B cell (primary cell): Measurements from ENCODE around the gene ESRRB. TPM values are rescaled to one million over a fixed set of nuclear protein-coding genes. Genes with fewer than 3 reads are reported as not detected.

Experiments used
- ATAC-seq: fragments of 200-7000 bp; cut with Tn5 transposase; one replicate; pipeline ENCODE4 v1.10.0; 2021; ENCODE audit warnings: low read depth, mild to moderate bottlenecking, moderate number of reproducible peaks, moderate library complexity
- CTCF ChIA-PET: fragments of 350-600 bp; sonication (Branson Sonifier 250); formaldehyde crosslinking; loops from one replicate; lab custom pipeline; 2021; ENCODE audit warnings: antibody characterized with exemption, inconsistent platforms; lab: Charles Lee
- POLR2A ChIA-PET: fragments of 350-600 bp; sonication (Branson Sonifier 250); formaldehyde crosslinking; loops from one replicate; lab custom pipeline; 2021; ENCODE audit warnings: antibody characterized with exemption; lab: Charles Lee
- DNase-seq: peaks from one replicate; pipeline ENCODE4 v3.0.0; 2013
- H2AFZ ChIP-seq: 2 replicates; pipeline ENCODE4 v1.6.1; 2012; ENCODE audit warnings: mild to moderate bottlenecking, low read depth, low read length; ENCODE audit not compliant: insufficient read depth, poor library complexity, severe bottlenecking
- H3K27ac ChIP-seq, 2 donors: 1 replicate in 1 of 2; 2 replicates in 1 of 2; pipeline ENCODE4 v1.5.1; 2012 to 2013; ENCODE audit warnings: low read length in 2 of 2, mild to moderate bottlenecking in 2 of 2, moderate library complexity in 1 of 2
- H3K27me3 ChIP-seq, 4 experiments: fragments of 200-600 bp in 1 of 4; sonication (generic) in 1 of 4; replicated peaks in 1 of 4; 1 replicate in 2 of 4; 2 replicates in 2 of 4; pipeline versions ENCODE4 v1.6.1 to v1.7.0; 2013 to 2016; ENCODE audit warnings: low read length in 3 of 4, mild to moderate bottlenecking in 2 of 4, mixed read lengths in 1 of 4, moderate library complexity in 1 of 4; ENCODE audit not compliant: insufficient read depth in 4 of 4, control insufficient read depth in 3 of 4; ENCODE audit errors: control extremely low read depth in 1 of 4
- H3K36me3 ChIP-seq, 2 experiments: replicated peaks in 1 of 2; 1 replicate in 1 of 2; 2 replicates in 1 of 2; pipeline versions ENCODE4 v1.6.1 to v1.7.1; 2013; ENCODE audit warnings: low read length in 1 of 2; ENCODE audit not compliant: insufficient read depth in 2 of 2, control insufficient read depth in 1 of 2; ENCODE audit errors: control extremely low read depth in 1 of 2, extremely low read depth in 1 of 2
- H3K4me1 ChIP-seq, 2 donors: fragments of 200-600 bp in 1 of 2; sonication (generic) in 1 of 2; 1 replicate in 1 of 2; 2 replicates in 1 of 2; pipeline versions ENCODE4 v1.5.1 to v1.6.1; 2013 to 2017; ENCODE audit warnings: low read length in 2 of 2; ENCODE audit not compliant: control insufficient read depth in 2 of 2, insufficient read depth in 2 of 2
- H3K4me2 ChIP-seq: replicated peaks from 2 replicates; pipeline ENCODE3; 2012; ENCODE audit warnings: mild to moderate bottlenecking, low read depth, low read length; ENCODE audit not compliant: poor library complexity, severe bottlenecking
- H3K4me3 ChIP-seq, 5 experiments: fragments of 200-600 bp in 1 of 5; sonication (generic) in 1 of 5; 1 replicate in 3 of 5; 2 replicates in 2 of 5; pipeline versions ENCODE4 v1.5.1 to v1.7.0; 2011 to 2016; ENCODE audit warnings: low read length in 4 of 5, mild to moderate bottlenecking in 4 of 5, low read depth in 2 of 5, control low read depth in 1 of 5, moderate library complexity in 1 of 5; ENCODE audit not compliant: insufficient read depth in 1 of 5; ENCODE audit errors: control extremely low read depth in 1 of 5, extremely low read depth in 1 of 5
- H3K79me2 ChIP-seq: fragments of 200-600 bp; sonication (generic); one replicate; pipeline ENCODE4 v1.6.0; 2016; ENCODE audit warnings: low read length; ENCODE audit not compliant: control insufficient read depth, insufficient read depth
- H3K9ac ChIP-seq: fragments of 200-600 bp; sonication (generic); 2 replicates; pipeline ENCODE4 v1.6.1; 2017; ENCODE audit warnings: mild to moderate bottlenecking, low read length, moderate library complexity
- H3K9me3 ChIP-seq, 3 donors: one replicate each; pipeline versions ENCODE4 v1.6.1 to v1.7.1; 2013; ENCODE audit warnings: low read length in 2 of 3; ENCODE audit not compliant: control insufficient read depth in 2 of 3, insufficient read depth in 1 of 3; ENCODE audit errors: control extremely low read depth in 1 of 3
- H4K20me1 ChIP-seq: 2 replicates; pipeline ENCODE4 v1.6.0; 2012; ENCODE audit warnings: mild to moderate bottlenecking, low read length; ENCODE audit not compliant: insufficient read depth, control insufficient read depth, poor library complexity, severe bottlenecking
- H3K27ac Mint-ChIP-seq: one replicate; pipeline ENCODE4 v1.8.0; 2021; ENCODE audit warnings: mixed read lengths
- H3K27me3 Mint-ChIP-seq: one replicate; pipeline ENCODE4 v1.8.0; 2021; ENCODE audit warnings: mixed read lengths
- H3K4me1 Mint-ChIP-seq: one replicate; pipeline ENCODE4 v1.8.0; 2021; ENCODE audit warnings: mixed read lengths
- H3K4me3 Mint-ChIP-seq: one replicate; pipeline ENCODE4 v1.8.0; 2021; ENCODE audit warnings: mixed read lengths
- H3K9me3 Mint-ChIP-seq: one replicate; pipeline ENCODE4 v1.8.0; 2022; ENCODE audit warnings: mixed read lengths; ENCODE audit not compliant: insufficient read depth
- EZH2 ChIP-seq: IDR thresholded peaks from 2 replicates; pipeline ENCODE4 v1.6.1; 2012; ENCODE audit warnings: borderline replicate concordance, low read depth, mild to moderate bottlenecking, moderate library complexity, low read length; ENCODE audit not compliant: insufficient read depth, poor library complexity, severe bottlenecking
- WGBS: methylation state at CpG from one replicate; pipeline ENCODE4 v1.1.5; 2013; ENCODE audit warnings: missing lambda C conversion rate; ENCODE audit not compliant: insufficient coverage; 5-methylcytosine and 5-hydroxymethylcytosine counted together
- intact Hi-C: fragments of 100-400 bp; cut with micrococcal nuclease; formaldehyde crosslinking; loops from one replicate; pipeline ENCODE4 v1.10.0; 2022
- polyA plus RNA-seq: library from polyadenylated mRNA; depleted of rRNA; stranded (reverse); fragments of >200 nt; gene quantifications from 2 replicates; pipeline ENCODE4 v1.2.3, GENCODE V29; 2012
- total RNA-seq, 2 donors: library from RNA; stranded (reverse); fragments of 120-200 nt in 1 of 2; gene quantifications; 1 replicate in 1 of 2; 2 replicates in 1 of 2; pipeline versions ENCODE4 v1.2.3 to v1.2.4, GENCODE V29; 2013 to 2022
- TF ChIP-seq, protein P1 (sequence below): fragments of 200-600 bp; IDR thresholded peaks from one replicate; pipeline ENCODE4 v1.8.0; 2022; ENCODE audit warnings: antibody characterized with exemption, mild to moderate bottlenecking

The ESRRB gene
- total and polyA plus RNA-seq, 2 donors (not counting 1 experiment from before 2014, with no cell fraction given) = 0.13 TPM; not detected in 1

- Histone ChIP-seq H3K9ac (no peak overlapping the region), H3K27me3 (peaks cover 0 to 53% (median 16%) of the 10 kb centered on the region in 4 experiments), H3K4me3 (no peak overlapping the region), H3K9me3 (no peaks in the 10 kb centered on the region), H3K79me2 (no peaks in the 10 kb centered on the region), H2AFZ (no peak overlapping the region), H3K4me2 (no peak overlapping the region), H3K36me3 (no peaks in the 10 kb centered on the region), H4K20me1 (no peaks in the 10 kb centered on the region), H3K4me1 (no peaks in the 10 kb centered on the region), H3K27ac (no peak overlapping the region)
- Mint-ChIP-seq H3K27me3 (peaks cover 70% of the 10 kb centered on the region), H3K27ac (no peak overlapping the region), H3K9me3 (no peaks in the 10 kb centered on the region), H3K4me1 (peaks cover 2% of the 10 kb centered on the region), H3K4me3 (no peak overlapping the region)
- 41% methylated on average over 3 of the region's 7 CpGs for WGBS
- POLR2A ChIA-PET = no interaction called here
- intact Hi-C loops = no loop called here
- no peak for DNase-seq
- CTCF ChIA-PET = no interaction called here
- no peak for ATAC-seq
- TF ChIP-seq, protein P1, sequence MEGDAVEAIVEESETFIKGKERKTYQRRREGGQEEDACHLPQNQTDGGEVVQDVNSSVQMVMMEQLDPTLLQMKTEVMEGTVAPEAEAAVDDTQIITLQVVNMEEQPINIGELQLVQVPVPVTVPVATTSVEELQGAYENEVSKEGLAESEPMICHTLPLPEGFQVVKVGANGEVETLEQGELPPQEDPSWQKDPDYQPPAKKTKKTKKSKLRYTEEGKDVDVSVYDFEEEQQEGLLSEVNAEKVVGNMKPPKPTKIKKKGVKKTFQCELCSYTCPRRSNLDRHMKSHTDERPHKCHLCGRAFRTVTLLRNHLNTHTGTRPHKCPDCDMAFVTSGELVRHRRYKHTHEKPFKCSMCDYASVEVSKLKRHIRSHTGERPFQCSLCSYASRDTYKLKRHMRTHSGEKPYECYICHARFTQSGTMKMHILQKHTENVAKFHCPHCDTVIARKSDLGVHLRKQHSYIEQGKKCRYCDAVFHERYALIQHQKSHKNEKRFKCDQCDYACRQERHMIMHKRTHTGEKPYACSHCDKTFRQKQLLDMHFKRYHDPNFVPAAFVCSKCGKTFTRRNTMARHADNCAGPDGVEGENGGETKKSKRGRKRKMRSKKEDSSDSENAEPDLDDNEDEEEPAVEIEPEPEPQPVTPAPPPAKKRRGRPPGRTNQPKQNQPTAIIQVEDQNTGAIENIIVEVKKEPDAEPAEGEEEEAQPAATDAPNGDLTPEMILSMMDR = no peak
- no peak for TF ChIP-seq EZH2
These were observed 5.1 kb downstream of the ESRRB start for GRCh38 chr14:76380991-76381390.

DNA sequence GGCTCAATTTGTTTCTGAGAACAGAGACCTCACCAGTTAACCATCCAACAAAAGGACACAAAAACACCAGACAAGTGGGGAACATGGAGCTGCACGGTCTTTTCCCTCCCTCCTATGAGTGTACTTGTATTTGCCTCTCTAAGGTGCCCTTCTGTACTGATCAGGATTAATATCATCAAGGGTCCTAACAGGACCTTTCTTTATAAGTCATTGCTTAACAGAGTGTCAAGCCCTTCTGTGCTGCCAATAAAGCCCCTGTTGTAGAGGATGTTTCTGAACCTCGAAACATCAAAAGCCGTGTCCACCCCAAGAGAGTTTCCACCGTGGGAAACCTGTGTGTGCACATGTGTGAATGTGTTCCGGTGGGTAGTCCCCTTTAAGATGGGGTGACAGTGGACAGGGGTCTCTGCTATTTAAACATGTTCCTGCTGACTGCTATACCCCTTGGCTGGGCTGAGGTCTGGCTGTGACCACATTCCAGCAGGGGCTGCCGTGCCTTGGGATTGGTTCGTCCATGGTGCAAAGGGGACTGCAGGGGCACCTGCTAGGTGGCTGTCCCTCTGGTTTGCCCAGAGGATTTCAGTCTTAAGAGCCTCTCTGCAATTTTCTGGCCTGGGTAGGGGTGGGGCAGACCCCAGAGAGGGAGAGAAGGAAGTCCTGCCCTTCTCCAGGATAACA lies 6.0 kb downstream of the ESRRB start:
- H3K4me1 ChIP-seq = no peaks in the 10 kb centered on the region
- H3K36me3 ChIP-seq = no peaks in the 10 kb centered on the region
- H3K4me3 Mint-ChIP-seq = no peak overlapping the region
- CTCF ChIA-PET = no interaction called here
- ATAC-seq (no peak), DNase-seq (no peak)
- no peak overlapping the region for H3K9ac ChIP-seq
- no peaks in the 10 kb centered on the region for H3K9me3 Mint-ChIP-seq
- no peaks in the 10 kb centered on the region for H3K79me2 ChIP-seq
- peaks cover 67% of the 10 kb centered on the region for H3K27me3 Mint-ChIP-seq
- no peak overlapping the region for H2AFZ ChIP-seq
- H4K20me1 ChIP-seq = no peaks in the 10 kb centered on the region
- H3K4me1 Mint-ChIP-seq = peaks cover 2% of the 10 kb centered on the region
- POLR2A ChIA-PET = no interaction called here
- no peak overlapping the region for H3K27ac ChIP-seq
- no peak overlapping the region for H3K27ac Mint-ChIP-seq
- H3K4me2 ChIP-seq = no peak overlapping the region
- peaks cover 0 to 48% (median 16%) of the 10 kb centered on the region in 4 experiments for H3K27me3 ChIP-seq
- WGBS = 73% methylated on average over 6 of the region's 7 CpGs
- no peak overlapping the region for H3K4me3 ChIP-seq
- intact Hi-C loops = no loop called here
- TF ChIP-seq, protein P1 = no peak
- TF ChIP-seq EZH2 = no peak
- H3K9me3 ChIP-seq = no peaks in the 10 kb centered on the region
